ENCODE results near the gene RAB4B.
"Not testable (repeated sequence)": the region's sequence is repeated elsewhere in the genome, so short reads cannot be mapped to it uniquely, and the experiment has no call there.

Gene RAB4B

GRCh38 chr19:40825460-40826095 lies 47.5 kb downstream of the RAB4B start:
- not testable (repeated sequence) for H3K4me1 ChIP-seq (ENCODE audit: insufficient read depth, insufficient read length)

GRCh38 chr19:40826312-40826698 lies 48.3 kb downstream of the RAB4B start:
- not testable (repeated sequence) for H3K9ac ChIP-seq (ENCODE audit: insufficient read length, low read depth); H3K27me3 ChIP-seq (ENCODE audit: insufficient read depth, insufficient read length); DNase-seq (ENCODE audit: low read depth, low spot score); H3K4me1 ChIP-seq (ENCODE audit: insufficient read depth, insufficient read length); H3K4me3 ChIP-seq (ENCODE audit: insufficient read length, low read depth); H3K36me3 ChIP-seq (ENCODE audit: insufficient read depth, insufficient read length, low read length); H3K9me3 ChIP-seq (ENCODE audit: insufficient read depth, low read length)

More at GRCh38 chr19:40825460-40826095, 47.5 kb downstream of the RAB4B start:
- H3K4me3 ChIP-seq (ENCODE audit: insufficient read length, low read depth); H3K27me3 ChIP-seq (ENCODE audit: insufficient read depth, insufficient read length); H3K9me3 ChIP-seq (ENCODE audit: insufficient read depth, low read length); DNase-seq (ENCODE audit: low read depth, low spot score); H3K9ac ChIP-seq (ENCODE audit: insufficient read length, low read depth); H3K36me3 ChIP-seq (ENCODE audit: insufficient read depth, insufficient read length, low read length): not testable (repeated sequence)

- H3K9ac ChIP-seq (ENCODE audit: insufficient read length, low read depth); H3K4me1 ChIP-seq (ENCODE audit: insufficient read depth, insufficient read length); H3K36me3 ChIP-seq (ENCODE audit: insufficient read depth, insufficient read length, low read length); H3K4me3 ChIP-seq (ENCODE audit: insufficient read length, low read depth); DNase-seq (ENCODE audit: low read depth, low spot score); H3K27me3 ChIP-seq (ENCODE audit: insufficient read depth, insufficient read length); H3K9me3 ChIP-seq (ENCODE audit: insufficient read depth, low read length): not testable (repeated sequence)
Measured at GRCh38 chr19:40826699-40827385, 48.8 kb downstream of the RAB4B start.

- TF ChIP-seq ZNF274 (IDR thresholded peaks at IDR 0.05; ENCODE audit: low read depth, low read length) (no peak), SUZ12 (IDR thresholded peaks at IDR 0.05; ENCODE audit: extremely low read depth, insufficient read depth, insufficient read length) (no peak), YY1 (IDR thresholded peaks at IDR 0.05; ENCODE audit: insufficient read depth, insufficient read length) (no peak)
- no peak overlapping the region for H3K9ac ChIP-seq (ENCODE audit: insufficient read length, low read depth)
- no peaks in the 10 kb centered on the region for H3K4me1 ChIP-seq (ENCODE audit: insufficient read depth, insufficient read length)
- no peak overlapping the region for H3K4me3 ChIP-seq (ENCODE audit: insufficient read length, low read depth)
- no peak for DNase-seq (ENCODE audit: low read depth, low spot score)
- no peaks in the 10 kb centered on the region for H3K27me3 ChIP-seq (ENCODE audit: insufficient read depth, insufficient read length)
- no peaks in the 10 kb centered on the region for H3K36me3 ChIP-seq (ENCODE audit: insufficient read depth, insufficient read length, low read length)
- H3K9me3 ChIP-seq (ENCODE audit: insufficient read depth, low read length), result no peaks in the 10 kb centered on the region
Measured at GRCh38 chr19:40827386-40828247, 49.6 kb downstream of the RAB4B start.

- Histone ChIP-seq H3K27me3 (ENCODE audit: insufficient read depth, insufficient read length) (no peaks in the 10 kb centered on the region), H3K9me3 (ENCODE audit: insufficient read depth, low read length) (no peaks in the 10 kb centered on the region), H3K4me1 (ENCODE audit: insufficient read depth, insufficient read length) (no peaks in the 10 kb centered on the region), H3K9ac (ENCODE audit: insufficient read length, low read depth) (no peak overlapping the region), H3K36me3 (ENCODE audit: insufficient read depth, insufficient read length, low read length) (no peaks in the 10 kb centered on the region), H3K4me3 (ENCODE audit: insufficient read length, low read depth) (no peak overlapping the region)
- DNase-seq (ENCODE audit: low read depth, low spot score), result no peak
- no peak for TF ChIP-seq YY1 (IDR thresholded peaks at IDR 0.05; ENCODE audit: insufficient read depth, insufficient read length)
- no peak for TF ChIP-seq SUZ12 (IDR thresholded peaks at IDR 0.05; ENCODE audit: extremely low read depth, insufficient read depth, insufficient read length)
- TF ChIP-seq ZNF274 (IDR thresholded peaks at IDR 0.05; ENCODE audit: low read depth, low read length), result no peak
Measured at GRCh38 chr19:40829205-40829604, 51.2 kb downstream of the RAB4B start.

- H3K9ac ChIP-seq (ENCODE audit: insufficient read length, low read depth); H3K9me3 ChIP-seq (ENCODE audit: insufficient read depth, low read length); H3K27me3 ChIP-seq (ENCODE audit: insufficient read depth, insufficient read length); H3K4me1 ChIP-seq (ENCODE audit: insufficient read depth, insufficient read length); DNase-seq (ENCODE audit: low read depth, low spot score); H3K4me3 ChIP-seq (ENCODE audit: insufficient read length, low read depth); H3K36me3 ChIP-seq (ENCODE audit: insufficient read depth, insufficient read length, low read length): not testable (repeated sequence)
Measured at GRCh38 chr19:40830741-40831140, 52.7 kb downstream of the RAB4B start.

GRCh38 chr19:40831502-40832430 lies 53.7 kb downstream of the RAB4B start:
- Histone ChIP-seq H3K4me3 (ENCODE audit: insufficient read length, low read depth) (no peak overlapping the region), H3K9ac (ENCODE audit: insufficient read length, low read depth) (no peak overlapping the region), H3K4me1 (ENCODE audit: insufficient read depth, insufficient read length) (no peaks in the 10 kb centered on the region), H3K9me3 (ENCODE audit: insufficient read depth, low read length) (no peaks in the 10 kb centered on the region), H3K27me3 (ENCODE audit: insufficient read depth, insufficient read length) (no peaks in the 10 kb centered on the region), H3K36me3 (ENCODE audit: insufficient read depth, insufficient read length, low read length) (no peaks in the 10 kb centered on the region)
- TF ChIP-seq SUZ12 (IDR thresholded peaks at IDR 0.05; ENCODE audit: extremely low read depth, insufficient read depth, insufficient read length) (no peak), YY1 (IDR thresholded peaks at IDR 0.05; ENCODE audit: insufficient read depth, insufficient read length) (no peak), ZNF274 (IDR thresholded peaks at IDR 0.05; ENCODE audit: low read depth, low read length) (no peak)
- DNase-seq (ENCODE audit: low read depth, low spot score), result no peak

- not testable (repeated sequence) for H3K9me3 ChIP-seq (ENCODE audit: insufficient read depth, low read length); H3K36me3 ChIP-seq (ENCODE audit: insufficient read depth, insufficient read length, low read length); H3K4me1 ChIP-seq (ENCODE audit: insufficient read depth, insufficient read length); H3K4me3 ChIP-seq (ENCODE audit: insufficient read length, low read depth); H3K9ac ChIP-seq (ENCODE audit: insufficient read length, low read depth); H3K27me3 ChIP-seq (ENCODE audit: insufficient read depth, insufficient read length); DNase-seq (ENCODE audit: low read depth, low spot score)
Measured at GRCh38 chr19:40832431-40832790, 54.4 kb downstream of the RAB4B start.

- not testable (repeated sequence) for H3K4me1 ChIP-seq (ENCODE audit: insufficient read depth, insufficient read length); H3K4me3 ChIP-seq (ENCODE audit: insufficient read length, low read depth); H3K9me3 ChIP-seq (ENCODE audit: insufficient read depth, low read length); H3K36me3 ChIP-seq (ENCODE audit: insufficient read depth, insufficient read length, low read length); H3K27me3 ChIP-seq (ENCODE audit: insufficient read depth, insufficient read length); H3K9ac ChIP-seq (ENCODE audit: insufficient read length, low read depth); DNase-seq (ENCODE audit: low read depth, low spot score)
Measured at GRCh38 chr19:40833728-40834533, 55.9 kb downstream of the RAB4B start.
